GM18909 (cell line): Measurements from ENCODE around the gene UBE2A.

Experiments used
- ATAC-seq: cut with Tn5 transposase; IDR thresholded peaks from one replicate; pipeline ENCODE4 v1.9.1; 2021; ENCODE audit warnings: mild to moderate bottlenecking; ENCODE audit not compliant: unreplicated experiment, poor library complexity

UBE2A gene

DNA sequence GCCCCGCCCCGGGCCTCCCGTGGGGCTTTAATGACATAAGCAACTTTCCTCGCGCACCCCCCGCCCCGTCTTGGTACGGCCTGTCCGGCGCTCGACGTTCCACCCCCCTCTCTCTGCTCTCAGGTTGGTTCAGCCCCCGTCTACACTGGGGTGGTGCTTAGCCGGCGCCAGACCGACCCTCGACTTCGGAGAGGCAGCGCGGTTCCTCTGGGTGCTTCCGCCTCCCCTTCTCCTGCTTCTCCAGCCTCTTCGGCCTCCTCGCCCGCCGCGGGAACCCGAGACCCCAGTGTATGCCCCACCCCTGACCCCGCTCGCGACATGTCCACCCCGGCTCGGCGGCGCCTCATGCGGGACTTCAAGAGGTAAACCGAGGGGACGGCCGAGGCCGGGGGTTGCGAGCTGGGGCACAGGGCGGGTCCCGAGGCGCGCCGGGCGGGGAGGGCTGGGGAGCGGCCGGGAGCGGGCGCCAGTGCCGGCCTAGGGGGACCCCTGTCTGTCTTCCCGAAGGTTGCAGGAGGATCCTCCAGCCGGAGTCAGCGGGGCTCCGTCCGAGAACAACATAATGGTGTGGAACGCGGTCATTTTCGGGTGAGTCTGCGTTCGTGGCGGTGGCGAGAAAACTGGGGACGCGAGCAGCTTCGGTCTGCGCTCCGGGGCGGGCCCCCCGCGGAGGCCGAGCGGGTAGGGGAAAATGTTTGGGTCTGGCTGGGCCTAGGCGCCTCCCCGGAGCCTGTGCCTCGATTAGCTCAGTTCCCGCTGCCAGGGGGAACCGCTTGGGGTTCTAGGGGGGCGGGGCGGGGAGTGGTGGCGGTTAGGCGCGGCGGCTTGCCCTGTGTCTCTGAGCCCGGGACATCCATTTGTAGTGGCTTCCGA lies at the start of gene UBE2A:
UBE2A (plus strand) TSS at position 170 of the 873 bp plus-strand sequence; CDS start at position 319, 149 bp downstream.
- ATAC-seq = peak; percentile 87

GRCh38 chrX:119529345-119530276 lies 44.8 kb upstream of the UBE2A start:
- no peak for ATAC-seq

- no peak for ATAC-seq
These were observed 36.9 kb upstream of the UBE2A start for GRCh38 chrX:119537487-119537886.

GRCh38 chrX:119539872-119540271 lies 34.5 kb upstream of the UBE2A start:
- no peak for ATAC-seq

- ATAC-seq = no peak
These were observed 33.2 kb upstream of the UBE2A start for GRCh38 chrX:119541188-119541587.

GRCh38 chrX:119549327-119550016 lies 24.9 kb upstream of the UBE2A start:
- no peak for ATAC-seq

DNA sequence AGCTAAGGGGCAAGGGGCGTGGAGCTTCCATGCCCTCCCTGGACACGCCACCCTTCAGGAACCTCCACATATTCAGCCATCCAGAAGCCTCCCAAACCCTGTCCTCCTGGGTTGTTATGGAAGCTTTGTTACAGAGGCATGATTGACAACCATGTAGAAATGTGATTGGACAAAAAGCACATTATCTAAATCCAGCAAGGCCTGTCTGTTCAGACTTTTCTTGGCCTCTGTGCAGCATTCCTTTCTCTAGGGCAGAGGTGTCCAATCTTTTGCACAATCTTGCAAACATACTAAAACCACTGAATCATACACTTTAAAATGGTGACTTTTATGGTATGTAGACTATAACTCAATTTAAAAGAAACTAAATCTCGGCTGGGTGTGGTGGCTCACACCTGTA lies 21.9 kb upstream of the UBE2A start:
- ATAC-seq = no peak

DNA sequence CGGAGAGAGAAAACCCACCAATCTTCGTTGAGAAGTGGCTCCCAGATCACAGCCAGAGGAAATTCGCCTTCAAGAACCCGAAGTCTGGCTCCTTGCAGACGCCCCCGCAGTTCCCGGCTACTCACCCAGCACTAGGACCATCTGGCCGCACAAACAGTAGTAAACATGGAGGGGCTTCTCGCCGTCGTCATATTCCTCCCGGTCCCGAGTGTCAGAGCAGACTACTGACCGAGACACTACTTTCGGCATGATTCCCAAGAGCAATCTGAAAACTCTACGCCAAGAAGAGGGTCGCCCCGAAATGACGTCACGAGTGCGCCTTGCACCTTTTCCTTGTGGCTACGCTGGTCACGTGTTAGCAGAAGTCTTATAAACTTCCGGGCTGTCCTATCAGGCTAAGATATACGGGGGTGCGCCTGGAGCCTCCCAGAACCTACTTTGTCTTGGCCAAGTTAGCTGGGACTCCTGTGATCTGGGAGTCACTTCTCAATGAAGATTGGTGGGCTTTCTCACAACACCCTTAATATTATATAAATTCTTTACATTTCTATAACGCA lies 9.2 kb upstream of the UBE2A start, which contains the start of gene STEEP1:
STEEP1 (minus strand) TSS at position 303 of the 557 bp plus-strand sequence; CDS start at position 249, 54 bp downstream.
- ATAC-seq = peak; percentile 90

GRCh38 chrX:119570351-119570835 lies 4.0 kb upstream of the UBE2A start:
- no peak for ATAC-seq

DNA sequence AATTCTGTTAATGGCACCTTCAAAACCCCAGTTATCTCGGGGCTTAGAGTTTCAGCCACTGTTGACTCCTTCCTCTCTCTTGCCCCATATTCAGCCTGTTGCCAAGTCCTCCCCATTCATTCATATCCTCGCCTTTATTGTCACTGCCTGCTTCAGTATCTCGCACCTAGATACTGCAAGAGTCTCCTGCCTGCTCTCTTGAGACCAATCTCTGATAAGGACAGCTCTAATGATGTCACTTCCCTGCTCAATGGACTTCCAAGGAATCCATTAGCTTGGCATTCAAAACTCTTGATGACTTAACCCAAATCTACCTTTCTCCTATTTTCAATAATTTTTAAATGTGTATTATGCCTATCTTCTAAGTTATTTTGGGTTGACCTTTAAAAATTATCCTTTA lies 1.1 kb upstream of the UBE2A start:
- no peak for ATAC-seq

DNA sequence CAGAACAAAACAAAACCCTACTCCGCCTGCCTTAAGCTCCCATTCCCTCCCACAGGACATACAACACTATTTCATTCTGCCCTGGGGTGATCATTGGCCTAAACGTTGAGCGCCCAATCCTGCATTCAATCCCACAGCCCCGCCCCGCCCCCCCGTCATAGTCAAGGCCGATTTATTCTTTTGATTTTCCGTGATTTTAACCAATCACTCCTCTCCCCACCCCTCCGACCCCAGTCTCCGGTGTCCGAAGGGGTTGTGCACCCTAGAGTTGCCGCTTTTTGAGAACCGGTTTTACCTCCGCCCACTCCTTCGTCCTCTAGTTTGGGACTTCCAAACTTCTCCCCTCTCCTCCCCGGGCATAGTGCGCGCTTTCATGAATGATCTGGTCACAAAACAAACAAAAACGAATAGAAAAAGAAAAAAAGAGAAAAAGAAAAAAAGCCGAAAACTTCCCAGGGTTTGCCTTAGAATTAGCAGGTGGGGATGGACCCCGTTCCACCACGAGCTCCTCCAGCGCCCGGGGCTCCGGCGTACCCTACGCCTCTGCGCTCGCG lies 446 bp upstream of the UBE2A start:
- peak; percentile 13 for ATAC-seq

GRCh38 chrX:119579414-119579813 lies 5.1 kb downstream of the UBE2A start:
- ATAC-seq = no peak

- no peak for ATAC-seq
These were observed 9.2 kb downstream of the UBE2A start for GRCh38 chrX:119583431-119584059.

- ATAC-seq = no peak
These were observed 15.4 kb downstream of the UBE2A start for GRCh38 chrX:119589810-119590209.

- ATAC-seq = no peak
These were observed 28.4 kb downstream of the UBE2A start for GRCh38 chrX:119602701-119603255.

DNA sequence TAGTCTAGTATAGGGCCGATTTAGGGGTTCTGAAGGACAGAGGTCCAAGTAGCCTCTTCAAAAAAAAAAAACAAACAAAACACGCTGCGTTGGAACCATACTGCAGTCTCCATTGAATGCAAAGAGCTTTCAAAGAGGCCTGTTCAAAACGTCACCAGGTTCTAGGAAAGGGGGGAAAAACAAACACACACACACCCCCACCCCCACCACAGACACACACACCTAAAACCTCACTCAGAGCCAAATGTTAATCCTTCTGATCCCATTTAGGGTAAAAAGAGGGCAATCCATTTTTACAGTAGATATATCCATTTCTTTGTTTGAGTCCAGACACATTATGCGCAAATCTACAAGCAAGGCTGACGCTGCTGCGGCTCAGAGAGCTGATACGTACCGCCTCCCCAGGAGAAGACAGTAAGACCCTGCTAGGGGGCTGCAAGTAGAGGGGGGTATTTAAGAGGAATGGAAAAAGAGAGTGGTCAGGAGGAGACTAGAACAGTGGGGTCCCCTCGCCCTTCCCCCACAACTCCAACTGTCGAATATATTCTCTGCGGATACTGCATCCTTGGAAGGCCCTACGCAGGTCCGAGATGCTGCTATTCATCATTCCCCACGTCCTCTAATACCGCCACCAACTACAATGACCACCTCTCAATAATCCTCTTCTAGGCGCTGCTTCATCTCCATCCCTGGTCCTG lies 30.6 kb downstream of the UBE2A start:
- ATAC-seq = no peak

- ATAC-seq = peak; percentile 31
These were observed 31.3 kb downstream of the UBE2A start for GRCh38 chrX:119605464-119606279.
